Stimulated activated CD4-positive, alpha-beta T cell treated with anti-CD3 and anti-CD28 coated beads, Interleukin-1b, Interleukin-23, amount 100 ng/mL, for 48 hours (primary cell): Measurements from ENCODE around the gene STMN3.
"Not testable (repeated sequence)": the region's sequence is repeated elsewhere in the genome, so short reads cannot be mapped to it uniquely, and the experiment has no call there.

Source experiments
- DNase-seq: peaks from one replicate; pipeline ENCODE4 v3.0.0-alpha.2; 2020

Gene STMN3

GRCh38 chr20:63606686-63607085 is 46.5 kb downstream of the STMN3 start:
- no peak for DNase-seq

GRCh38 chr20:63602321-63602720 is 50.9 kb downstream of the STMN3 start:
- no peak for DNase-seq

GRCh38 chr20:63601679-63602078 is 51.5 kb downstream of the STMN3 start:
- not testable (repeated sequence) for DNase-seq

GRCh38 chr20:63599396-63600050 is 53.7 kb downstream of the STMN3 start:
- no peak for DNase-seq

GRCh38 chr20:63598479-63599395 is 54.5 kb downstream of the STMN3 start:
- no peak for DNase-seq

GRCh38 chr20:63597651-63598478 is 55.4 kb downstream of the STMN3 start:
- no peak for DNase-seq

GRCh38 chr20:63596423-63596822 is 56.8 kb downstream of the STMN3 start:
- no peak for DNase-seq

GRCh38 chr20:63595416-63596127 is 57.7 kb downstream of the STMN3 start:
- no peak for DNase-seq

- no peak for DNase-seq
These were observed 59.1 kb downstream of the STMN3 start for GRCh38 chr20:63594043-63594561.

GRCh38 chr20:63592661-63593060 is 60.6 kb downstream of the STMN3 start:
- no peak for DNase-seq

GRCh38 chr20:63591786-63592355 is 61.4 kb downstream of the STMN3 start:
- no peak for DNase-seq

- DNase-seq = no peak
These were observed 62.1 kb downstream of the STMN3 start for GRCh38 chr20:63591147-63591533.

GRCh38 chr20:63590218-63591146 is 62.7 kb downstream of the STMN3 start:
- no peak for DNase-seq
